ENCODE results near the gene CCDC197.
A peak's percentile ranks its signal among the peaks of the same experiment; 100 is the strongest.

CCDC197 gene

GRCh38 chr14:94022532-94023411 is 25.7 kb downstream of the CCDC197 start:
- DNase-seq, result no peak

DNA sequence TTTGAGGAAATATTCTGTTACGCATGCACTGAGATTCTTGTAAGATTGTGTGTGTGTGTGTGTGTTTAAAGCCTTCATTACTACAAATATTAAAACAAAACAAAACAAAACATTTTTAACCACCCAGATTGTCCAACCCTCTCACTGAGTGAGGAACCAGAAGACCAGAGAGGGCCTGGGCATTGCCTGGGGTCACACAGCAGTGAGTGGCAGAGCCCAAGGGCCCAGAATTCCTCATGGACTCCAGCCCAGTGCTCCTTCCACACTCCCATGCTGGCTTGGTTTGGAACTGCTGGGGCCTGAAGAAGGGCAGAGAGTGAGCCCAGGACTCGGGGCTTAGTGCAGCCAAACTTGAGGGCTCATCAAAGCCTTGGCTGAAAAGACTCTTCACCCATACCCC is 27.4 kb downstream of the CCDC197 start:
- no peak for DNase-seq

DNA sequence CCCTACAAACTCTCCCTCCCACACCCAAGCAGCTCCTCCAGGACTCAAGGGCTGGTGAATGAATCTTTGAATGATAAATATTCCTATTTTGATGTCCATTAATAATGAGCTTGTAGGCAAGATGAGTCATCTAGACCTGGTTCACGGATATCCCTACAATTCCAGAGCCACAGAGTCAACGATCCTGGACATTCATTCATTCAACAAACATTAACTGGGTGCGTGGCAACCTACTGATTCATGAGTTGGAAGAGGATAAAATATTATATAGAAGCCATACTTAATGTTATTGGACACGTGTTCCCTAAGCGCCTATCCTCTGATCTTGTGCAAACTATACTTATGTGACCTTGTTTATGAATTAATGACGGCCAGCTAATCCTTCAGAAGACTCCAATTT is 28.6 kb downstream of the CCDC197 start:
- no peak for DNase-seq

GRCh38 chr14:94026173-94026888 is 29.2 kb downstream of the CCDC197 start, which contains the start of gene OTUB2:
Gene OTUB2, plus strand, starts transcription at chr14:94026340. Its CDS starts 198 bp downstream, at chr14:94026538.
- peak; percentile 39 to 99 (median 93) for DNase-seq

GRCh38 chr14:94026889-94027469 is 29.9 kb downstream of the CCDC197 start:
- DNase-seq, result no peak

- no peak for DNase-seq
Observed at GRCh38 chr14:94027566-94028449, 30.7 kb downstream of the CCDC197 start.

GRCh38 chr14:94028450-94028826 is 31.3 kb downstream of the CCDC197 start:
- DNase-seq, result no peak

DNA sequence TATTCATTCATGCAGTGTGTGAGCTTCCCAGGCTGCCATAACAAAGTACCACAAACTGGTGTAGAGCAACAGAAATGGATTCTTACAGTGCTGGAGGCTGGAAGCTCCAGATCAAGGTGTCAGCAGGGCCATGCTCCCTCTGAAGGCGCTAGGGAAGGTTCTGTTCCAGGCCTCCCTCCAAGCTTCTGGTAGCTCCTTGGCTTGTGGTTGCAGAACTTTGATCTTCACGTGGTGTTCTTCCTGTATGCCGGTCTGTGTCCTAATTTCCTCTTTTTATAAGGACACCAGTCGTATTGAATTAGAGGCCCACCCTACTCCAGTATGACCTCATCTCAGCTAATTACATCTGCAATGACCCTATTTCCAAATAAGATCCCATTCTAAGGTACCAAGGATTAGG is 32.2 kb downstream of the CCDC197 start:
- no peak for DNase-seq

DNA sequence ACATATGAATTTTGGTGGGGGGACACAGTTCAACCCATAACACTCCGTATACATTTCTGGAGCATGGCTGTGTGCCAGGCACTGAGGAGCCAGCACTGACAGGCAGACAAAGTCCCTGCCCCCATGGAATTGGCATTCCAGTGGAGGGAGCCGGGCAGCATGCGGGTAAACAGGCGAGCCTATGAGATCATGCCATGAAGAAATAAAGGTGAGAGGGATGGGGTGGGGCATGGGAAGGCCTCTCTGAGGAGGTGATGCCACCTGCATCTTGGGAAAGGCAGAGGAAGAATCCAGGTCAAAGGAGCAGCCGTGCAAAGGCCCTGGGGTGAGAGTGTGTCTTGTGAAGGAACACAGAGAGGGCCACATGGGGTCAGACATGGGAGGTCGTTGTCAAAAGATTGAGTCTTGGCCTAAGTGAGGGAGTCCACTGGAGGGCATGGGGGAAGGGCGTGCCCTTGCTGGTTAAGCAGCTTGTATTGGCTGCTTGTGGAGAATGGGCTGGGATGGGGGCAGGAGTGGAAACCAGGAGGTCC is 32.6 kb downstream of the CCDC197 start:
- no peak for DNase-seq

GRCh38 chr14:94030571-94030970 is 33.5 kb downstream of the CCDC197 start:
- DNase-seq, result no peak

- DNase-seq, result peak in 15 of 58 donors; percentile 2 to 47 (median 21)
Observed at GRCh38 chr14:94031161-94031882, 34.2 kb downstream of the CCDC197 start.

GRCh38 chr14:94031883-94032279 is 34.8 kb downstream of the CCDC197 start:
- no peak for DNase-seq

GRCh38 chr14:94034886-94035285 is 37.8 kb downstream of the CCDC197 start:
- no peak for DNase-seq

- peak in 45 of 58 donors; percentile 5 to 80 (median 43) for DNase-seq
Observed at GRCh38 chr14:94036313-94037167, 39.4 kb downstream of the CCDC197 start.

DNA sequence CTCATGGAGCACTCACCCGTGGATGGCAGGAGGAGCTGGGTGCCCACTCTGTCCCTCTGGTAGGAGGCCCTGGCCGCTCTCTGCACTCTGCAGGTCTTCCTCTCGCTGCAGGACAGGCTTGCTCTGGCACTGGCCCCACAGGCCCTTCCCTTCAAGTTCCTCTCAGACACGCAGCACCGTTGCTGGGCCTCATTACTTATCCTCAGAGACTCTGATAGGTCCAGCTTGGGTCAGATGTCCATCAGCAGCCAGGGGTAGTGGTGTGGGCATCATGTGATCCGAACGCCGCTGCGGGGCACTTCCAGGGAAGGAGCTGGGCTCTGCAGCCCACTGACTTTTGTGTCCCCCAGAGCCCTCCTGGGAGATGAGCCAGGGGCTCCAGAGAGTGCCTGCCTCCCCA is 40.9 kb downstream of the CCDC197 start:
- DNase-seq, result no peak

DNA sequence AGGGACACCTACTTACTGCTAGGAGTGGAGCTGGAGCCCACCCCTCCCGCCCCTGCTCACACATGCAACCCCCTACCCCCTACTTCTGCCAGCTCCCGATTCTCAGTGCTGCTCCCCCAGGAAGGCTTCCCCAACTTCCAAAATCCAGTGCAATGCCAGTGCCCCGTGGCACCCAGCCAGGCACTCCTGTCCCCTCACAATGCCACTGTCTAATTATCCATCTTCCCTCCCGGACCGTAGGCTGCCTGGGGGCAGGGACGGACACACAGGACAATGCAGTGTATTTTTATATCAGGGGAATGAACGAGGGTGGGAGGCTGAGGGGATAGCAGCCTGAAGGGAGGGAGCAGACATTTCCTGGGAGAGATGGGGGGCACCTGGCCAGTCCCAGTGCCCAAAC is 41.4 kb downstream of the CCDC197 start:
- no peak for DNase-seq

DNA sequence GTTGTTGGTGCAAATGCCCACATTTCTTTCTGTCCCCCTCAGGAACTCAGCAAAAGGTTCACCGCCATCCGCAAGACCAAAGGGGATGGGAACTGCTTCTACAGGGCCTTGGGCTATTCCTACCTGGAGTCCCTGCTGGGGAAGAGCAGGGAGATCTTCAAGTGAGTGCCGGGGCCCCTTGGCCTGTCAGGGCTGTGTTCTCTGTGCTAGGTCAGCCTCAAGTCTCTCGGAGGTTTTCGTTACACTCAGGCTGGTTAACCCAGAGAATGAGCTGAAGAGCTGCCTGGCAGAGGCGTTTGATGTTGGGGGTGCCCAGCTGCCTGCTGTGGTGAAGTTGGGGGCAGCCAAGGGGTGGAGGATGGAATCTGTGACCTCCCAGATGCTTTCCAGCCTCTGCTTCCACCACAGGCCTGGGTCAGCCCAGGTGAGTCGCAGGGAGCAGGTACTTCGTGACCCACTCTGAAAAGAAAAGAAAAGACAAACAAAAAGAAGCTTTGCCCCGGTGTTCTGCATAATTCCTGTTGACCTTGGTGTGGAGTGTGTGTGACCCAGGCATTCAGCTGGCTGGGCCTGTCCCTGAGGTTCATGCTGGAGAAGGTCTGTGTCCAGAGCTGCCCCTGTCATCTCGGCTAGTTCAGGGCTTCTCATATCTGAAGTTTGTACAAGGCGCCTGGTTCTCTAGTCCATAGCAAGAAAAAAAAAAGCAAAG is 42.0 kb downstream of the CCDC197 start:
- no peak for DNase-seq

GRCh38 chr14:94040247-94040646 is 43.1 kb downstream of the CCDC197 start:
- DNase-seq, result no peak

Measured in anterior cingulate cortex (tissue), 58 donors.